Measurements from ENCODE around the gene PMCH. TPM values are rescaled to one million over a fixed set of nuclear protein-coding genes. Genes with fewer than 3 reads are reported as not detected.
"Not testable (repeated sequence)": the region's sequence is repeated elsewhere in the genome, so short reads cannot be mapped to it uniquely, and the experiment has no call there.

The PMCH gene
- 1 to 10 TPM in 1 of 2 experiments, under 1 TPM in 1; 0.70 to 1.4 TPM for total RNA-seq

GRCh38 chr12:102197789-102198188, at the start of gene PMCH:
Gene PMCH, minus strand, starts transcription at chr12:102197833. Its CDS starts 63 bp downstream, at chr12:102197770.
- DNase-seq = no peak
- Mint-ChIP-seq H3K27me3 (no peaks in the 10 kb centered on the region), H3K4me1 (peaks cover 19% of the 10 kb centered on the region), H3K4me3 (no peak within 1 kb of the TSS), H3K9me3 (no peaks in the 10 kb centered on the region), H3K36me3 (ENCODE audit: low read depth) (peaks cover 14% of the 10 kb centered on the region), H3K27ac (no peak within 1 kb of the TSS)
- ChIA-PET CTCF (no interaction called here), POLR2A (interaction anchor here (1.5 kb wide), 1 partner anchor 30 kb away, joined by 4 read pairs; no protein-coding TSS in a partner anchor)

GRCh38 chr12:102240859-102241258, 43.2 kb upstream of the PMCH start:
- DNase-seq; CTCF ChIA-PET; H3K36me3 Mint-ChIP-seq (ENCODE audit: low read depth); H3K27ac Mint-ChIP-seq; H3K4me1 Mint-ChIP-seq; POLR2A ChIA-PET; H3K27me3 Mint-ChIP-seq; H3K4me3 Mint-ChIP-seq; H3K9me3 Mint-ChIP-seq: not testable (repeated sequence)

GRCh38 chr12:102234599-102234998, 37.0 kb upstream of the PMCH start:
- CTCF ChIA-PET = no interaction called here
- no peak overlapping the region for H3K4me3 Mint-ChIP-seq
- peaks cover 14% of the 10 kb centered on the region for H3K27me3 Mint-ChIP-seq
- no peak overlapping the region for H3K27ac Mint-ChIP-seq
- peaks cover 3% of the 10 kb centered on the region for H3K9me3 Mint-ChIP-seq
- DNase-seq = no peak
- H3K36me3 Mint-ChIP-seq (ENCODE audit: low read depth) = no peaks in the 10 kb centered on the region
- POLR2A ChIA-PET = no interaction called here
- no peaks in the 10 kb centered on the region for H3K4me1 Mint-ChIP-seq

- peaks cover 15% of the 10 kb centered on the region for H3K27me3 Mint-ChIP-seq
- ChIA-PET CTCF (no interaction called here), POLR2A (no interaction called here)
- no peaks in the 10 kb centered on the region for H3K4me1 Mint-ChIP-seq
- no peak overlapping the region for H3K4me3 Mint-ChIP-seq
- H3K27ac Mint-ChIP-seq = no peak overlapping the region
- H3K9me3 Mint-ChIP-seq = no peaks in the 10 kb centered on the region
- no peak for DNase-seq
- no peaks in the 10 kb centered on the region for H3K36me3 Mint-ChIP-seq (ENCODE audit: low read depth)
These were observed 34.8 kb upstream of the PMCH start for GRCh38 chr12:102232446-102232845.

GRCh38 chr12:102232036-102232435, 34.4 kb upstream of the PMCH start:
- ChIA-PET CTCF (no interaction called here), POLR2A (no interaction called here)
- H3K4me3 Mint-ChIP-seq = no peak overlapping the region
- H3K4me1 Mint-ChIP-seq = no peaks in the 10 kb centered on the region
- H3K27ac Mint-ChIP-seq = no peak overlapping the region
- no peak for DNase-seq
- no peaks in the 10 kb centered on the region for H3K36me3 Mint-ChIP-seq (ENCODE audit: low read depth)
- H3K9me3 Mint-ChIP-seq = no peaks in the 10 kb centered on the region
- H3K27me3 Mint-ChIP-seq = peaks cover 15% of the 10 kb centered on the region

GRCh38 chr12:102227954-102228353, 30.3 kb upstream of the PMCH start:
- POLR2A ChIA-PET = no interaction called here
- no peak for DNase-seq
- Mint-ChIP-seq H3K27me3 (peaks cover 15% of the 10 kb centered on the region), H3K4me1 (no peaks in the 10 kb centered on the region), H3K9me3 (no peaks in the 10 kb centered on the region), H3K27ac (no peak overlapping the region), H3K36me3 (ENCODE audit: low read depth) (no peaks in the 10 kb centered on the region), H3K4me3 (no peak overlapping the region)
- CTCF ChIA-PET = interaction anchor here (0.5 kb wide), 1 partner anchor 809 kb away, joined by 3 read pairs; no protein-coding TSS in a partner anchor

GRCh38 chr12:102220736-102221135, 23.1 kb upstream of the PMCH start:
- Mint-ChIP-seq H3K9me3 (no peaks in the 10 kb centered on the region), H3K4me1 (no peaks in the 10 kb centered on the region), H3K27ac (no peak overlapping the region), H3K27me3 (no peaks in the 10 kb centered on the region), H3K36me3 (ENCODE audit: low read depth) (no peaks in the 10 kb centered on the region), H3K4me3 (no peak overlapping the region)
- DNase-seq = no peak
- ChIA-PET CTCF (no interaction called here), POLR2A (no interaction called here)

GRCh38 chr12:102215992-102216691, 18.5 kb upstream of the PMCH start:
- DNase-seq = no peak
- Mint-ChIP-seq H3K4me1 (no peaks in the 10 kb centered on the region), H3K4me3 (no peak overlapping the region), H3K36me3 (ENCODE audit: low read depth) (no peaks in the 10 kb centered on the region), H3K9me3 (no peaks in the 10 kb centered on the region), H3K27ac (no peak overlapping the region), H3K27me3 (no peaks in the 10 kb centered on the region)
- ChIA-PET CTCF (no interaction called here), POLR2A (no interaction called here)

- H3K36me3 Mint-ChIP-seq (ENCODE audit: low read depth) = peaks cover 48% of the 10 kb centered on the region
- H3K4me1 Mint-ChIP-seq = peaks cover 8% of the 10 kb centered on the region
- ChIA-PET POLR2A (no interaction called here), CTCF (interaction anchor here (1.1 kb wide), 1 partner anchor 35 kb away, joined by 3 read pairs; no protein-coding TSS in a partner anchor)
- peaks cover 18% of the 10 kb centered on the region for H3K9me3 Mint-ChIP-seq
- DNase-seq = no peak
- H3K27ac Mint-ChIP-seq = no peak overlapping the region
- H3K4me3 Mint-ChIP-seq = no peak overlapping the region
- no peaks in the 10 kb centered on the region for H3K27me3 Mint-ChIP-seq
These were observed 6.4 kb upstream of the PMCH start for GRCh38 chr12:102204025-102204424.

- POLR2A ChIA-PET = no interaction called here
- H3K9me3 Mint-ChIP-seq = peaks cover 8% of the 10 kb centered on the region
- peaks cover 35% of the 10 kb centered on the region for H3K36me3 Mint-ChIP-seq (ENCODE audit: low read depth)
- H3K4me1 Mint-ChIP-seq = peaks cover 17% of the 10 kb centered on the region
- CTCF ChIA-PET = no interaction called here
- H3K4me3 Mint-ChIP-seq = no peak overlapping the region
- DNase-seq = no peak
- no peak overlapping the region for H3K27ac Mint-ChIP-seq
- no peaks in the 10 kb centered on the region for H3K27me3 Mint-ChIP-seq
These were observed 4.9 kb upstream of the PMCH start for GRCh38 chr12:102202556-102202955.

GRCh38 chr12:102201436-102202061, 3.9 kb upstream of the PMCH start:
- POLR2A ChIA-PET = no interaction called here
- Mint-ChIP-seq H3K36me3 (ENCODE audit: low read depth) (peaks cover 36% of the 10 kb centered on the region), H3K4me3 (no peak overlapping the region), H3K27ac (no peak overlapping the region), H3K4me1 (peaks cover 25% of the 10 kb centered on the region), H3K9me3 (peaks cover 4% of the 10 kb centered on the region), H3K27me3 (no peaks in the 10 kb centered on the region)
- DNase-seq = no peak
- CTCF ChIA-PET = no interaction called here

- POLR2A ChIA-PET = no interaction called here
- H3K9me3 Mint-ChIP-seq = no peaks in the 10 kb centered on the region
- peaks cover 14% of the 10 kb centered on the region for H3K36me3 Mint-ChIP-seq (ENCODE audit: low read depth)
- CTCF ChIA-PET = interaction anchor here (1.3 kb wide), 1 partner anchor 289 kb away, joined by 4 read pairs; no protein-coding TSS in a partner anchor
- peaks cover 19% of the 10 kb centered on the region for H3K4me1 Mint-ChIP-seq
- DNase-seq = no peak
- H3K27me3 Mint-ChIP-seq = no peaks in the 10 kb centered on the region
- H3K27ac Mint-ChIP-seq = no peak overlapping the region
- no peak overlapping the region for H3K4me3 Mint-ChIP-seq
These were observed 1.8 kb downstream of the PMCH start for GRCh38 chr12:102195826-102196225.

- POLR2A ChIA-PET = no interaction called here
- CTCF ChIA-PET = no interaction called here
- Mint-ChIP-seq H3K27me3 (no peaks in the 10 kb centered on the region), H3K9me3 (no peaks in the 10 kb centered on the region), H3K4me1 (peaks cover 2% of the 10 kb centered on the region), H3K36me3 (ENCODE audit: low read depth) (peaks cover 31% of the 10 kb centered on the region), H3K27ac (no peak overlapping the region), H3K4me3 (no peak overlapping the region)
- no peak for DNase-seq
These were observed 15.0 kb downstream of the PMCH start for GRCh38 chr12:102182635-102183034.

- CTCF ChIA-PET = no interaction called here
These were observed 22.9 kb downstream of the PMCH start for GRCh38 chr12:102174761-102175160.

More at GRCh38 chr12:102174761-102175160, 22.9 kb downstream of the PMCH start:
- no peak for DNase-seq
- Mint-ChIP-seq H3K27me3 (no peaks in the 10 kb centered on the region), H3K4me1 (no peaks in the 10 kb centered on the region), H3K9me3 (no peaks in the 10 kb centered on the region), H3K27ac (no peak overlapping the region), H3K36me3 (ENCODE audit: low read depth) (peaks cover 15% of the 10 kb centered on the region), H3K4me3 (no peak overlapping the region)
- POLR2A ChIA-PET = no interaction called here

All from activated CD4-positive, alpha-beta memory T cell treated with anti-CD3 and anti-CD28 coated beads, Interleukin-2, amount 10 ng/mL, durations not matched to agents 7 days and 5 days (primary cell).